ENCODE results near the gene BAZ2B.

The BAZ2B gene

DNA sequence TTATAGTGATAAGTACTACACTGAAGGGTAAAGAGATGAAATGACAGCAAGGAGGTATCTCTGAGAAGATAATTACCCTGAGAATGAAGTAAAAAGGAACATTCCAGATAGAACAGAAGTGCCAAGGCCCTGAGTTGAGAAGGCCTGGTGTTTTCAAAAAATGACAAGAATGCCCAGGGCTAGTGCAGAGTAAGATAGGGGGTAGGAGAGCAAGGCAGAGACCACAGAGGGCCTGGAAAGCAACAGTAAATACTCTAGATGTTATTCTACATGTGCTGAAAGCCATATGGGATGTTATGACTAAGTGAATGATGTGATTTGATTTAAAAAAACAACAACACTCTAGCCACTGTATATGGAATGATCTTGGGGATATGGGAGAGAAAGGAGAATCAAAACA, 52.3 kb downstream of the BAZ2B start:
- in situ Hi-C loops (cut with MboI; ENCODE audit: low pct_unique_long_range_greater_than_20kb, low sequenced_read_pairs, unreplicated experiment): no loop called here
- no peak for DNase-seq (ENCODE audit: low spot score)
- no peak for TF ChIP-seq CTCF (IDR thresholded peaks at IDR 0.05; ENCODE audit: extremely low read depth, insufficient read depth, missing control alignments)

- TF ChIP-seq CTCF (IDR thresholded peaks at IDR 0.05; ENCODE audit: extremely low read depth, insufficient read depth, missing control alignments): no peak
- DNase-seq (ENCODE audit: low spot score): no peak
- in situ Hi-C loops (cut with MboI; ENCODE audit: low pct_unique_long_range_greater_than_20kb, low sequenced_read_pairs, unreplicated experiment): no loop called here
These were observed 54.1 kb downstream of the BAZ2B start for GRCh38 chr2:159562248-159562647.

DNA sequence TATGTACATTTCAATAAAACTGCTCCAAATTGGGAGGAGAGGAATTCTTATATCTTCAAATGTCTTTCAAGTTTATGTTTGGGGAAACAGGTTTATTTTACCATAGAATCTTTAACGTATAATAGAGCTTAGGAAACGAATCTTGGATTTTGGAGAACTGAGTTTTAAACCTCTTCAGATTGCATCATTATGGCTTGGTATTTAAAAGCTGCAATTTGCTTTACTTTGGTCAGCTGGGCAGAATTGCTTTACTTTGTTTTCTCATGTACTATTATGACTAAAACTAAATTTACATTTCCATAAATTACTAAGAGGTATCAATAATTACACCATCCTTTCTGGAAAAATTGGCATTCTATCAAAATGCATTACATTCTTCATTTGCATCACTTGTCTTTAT, 54.6 kb downstream of the BAZ2B start:
- TF ChIP-seq CTCF (IDR thresholded peaks at IDR 0.05; ENCODE audit: extremely low read depth, insufficient read depth, missing control alignments): no peak

DNA sequence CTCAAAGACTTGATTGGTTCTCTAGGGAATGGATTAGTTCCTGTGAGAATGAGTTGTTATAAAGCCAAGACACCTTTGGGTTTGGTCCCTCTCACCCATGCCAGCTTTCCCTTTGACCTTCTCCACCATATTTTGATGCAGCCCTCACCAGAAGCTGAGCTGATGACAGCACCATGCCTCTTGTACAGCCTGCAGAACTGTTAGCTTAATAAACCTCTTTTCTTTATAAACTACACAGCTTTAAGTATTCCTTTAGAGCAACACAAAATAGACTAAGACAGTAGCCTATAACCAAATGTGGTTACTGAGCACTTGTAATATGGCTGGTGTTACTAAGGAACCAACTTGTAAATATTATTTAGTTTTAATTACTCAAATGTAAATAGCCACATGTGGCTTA, 55.1 kb downstream of the BAZ2B start:
- TF ChIP-seq CTCF (IDR thresholded peaks at IDR 0.05; ENCODE audit: extremely low read depth, insufficient read depth, missing control alignments): no peak
- in situ Hi-C loops (cut with MboI; ENCODE audit: low pct_unique_long_range_greater_than_20kb, low sequenced_read_pairs, unreplicated experiment): no loop called here
- no peak for DNase-seq (ENCODE audit: low spot score)

More for the DNA sequence above, 54.6 kb downstream of the BAZ2B start:
- no peak for DNase-seq (ENCODE audit: low spot score)
- in situ Hi-C loops (cut with MboI; ENCODE audit: low pct_unique_long_range_greater_than_20kb, low sequenced_read_pairs, unreplicated experiment): no loop called here

- in situ Hi-C loops (cut with MboI; ENCODE audit: low pct_unique_long_range_greater_than_20kb, low sequenced_read_pairs, unreplicated experiment): no loop called here
- no peak for TF ChIP-seq CTCF (IDR thresholded peaks at IDR 0.05; ENCODE audit: extremely low read depth, insufficient read depth, missing control alignments)
- DNase-seq (ENCODE audit: low spot score): no peak
These were observed 57.3 kb downstream of the BAZ2B start for GRCh38 chr2:159559034-159559433.

DNA sequence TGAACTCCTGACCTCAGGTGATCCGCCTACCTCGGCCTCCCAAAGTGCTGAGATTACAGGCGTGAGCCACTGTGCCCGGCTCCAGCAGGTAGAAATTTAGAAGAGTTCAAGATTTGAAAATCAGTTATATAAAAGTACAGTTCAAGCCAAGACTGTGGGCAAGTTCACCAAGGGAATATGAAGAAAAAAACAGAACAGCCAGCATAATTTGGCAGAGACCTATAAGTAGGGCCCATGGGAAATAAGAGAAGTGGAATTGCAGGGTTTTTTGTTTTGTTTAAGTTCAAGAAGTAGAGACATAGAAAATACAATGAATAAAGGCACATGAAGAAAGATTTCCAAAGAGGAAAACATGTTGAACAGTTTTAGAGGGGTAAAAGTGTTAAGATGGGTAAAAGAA, 57.9 kb downstream of the BAZ2B start:
- no peak for TF ChIP-seq CTCF (IDR thresholded peaks at IDR 0.05; ENCODE audit: extremely low read depth, insufficient read depth, missing control alignments)
- in situ Hi-C loops (cut with MboI; ENCODE audit: low pct_unique_long_range_greater_than_20kb, low sequenced_read_pairs, unreplicated experiment): no loop called here
- no peak for DNase-seq (ENCODE audit: low spot score)

- no peak for DNase-seq (ENCODE audit: low spot score)
- in situ Hi-C loops (cut with MboI; ENCODE audit: low pct_unique_long_range_greater_than_20kb, low sequenced_read_pairs, unreplicated experiment): no loop called here
- TF ChIP-seq CTCF (IDR thresholded peaks at IDR 0.05; ENCODE audit: extremely low read depth, insufficient read depth, missing control alignments): peak; percentile 10
These were observed 58.8 kb downstream of the BAZ2B start for GRCh38 chr2:159557437-159558034.
